AG04449 (cell line): ENCODE measurements around the gene MRTFA.

Source experiments
- CTCF ChIA-PET: fragments of 350-600 bp; formaldehyde crosslinking; extraction: SDS; loops from one replicate; lab custom pipeline; 2021; ENCODE audit warnings: antibody characterized with exemption; lab: Yijun Ruan, JAX
- POLR2A ChIA-PET: fragments of 400-600, 350-600 bp; formaldehyde crosslinking; extraction: SDS; loops from one replicate; lab custom pipeline; 2020; ENCODE audit warnings: antibody characterized with exemption, inconsistent platforms; lab: Yijun Ruan, JAX
- DNase-seq: peaks from one replicate; pipeline ENCODE4 v3.0.0-alpha.2; 2010; ENCODE audit warnings: low read depth, low spot score
- H3K4me3 ChIP-seq: 2 replicates; pipeline ENCODE4 v1.5.1; 2011; ENCODE audit warnings: low read depth, mild to moderate bottlenecking, control low read depth, low read length
- CTCF ChIP-seq: IDR thresholded peaks from one replicate; pipeline ENCODE4 v1.5.1; 2011; ENCODE audit warnings: mild to moderate bottlenecking, moderate library complexity, low read length, control low read depth, inconsistent platforms; ENCODE audit not compliant: insufficient read depth; ENCODE audit errors: missing control alignments

MRTFA gene

GRCh38 chr22:40472579-40472978 lies 163.9 kb downstream of the MRTFA start:
- H3K4me3 ChIP-seq: no peak overlapping the region
- POLR2A ChIA-PET: interaction anchor here (0.6 kb wide), 1 partner anchor 103 kb away, joined by 4 read pairs; no protein-coding TSS in a partner anchor
- no peak for DNase-seq
- no peak for TF ChIP-seq CTCF
- CTCF ChIA-PET: interaction anchor here (1.0 to 3.3 kb wide), 7 partner anchors 11 to 174 kb away, joined by 3 to 10 read pairs (median 6); no protein-coding TSS in a partner anchor

GRCh38 chr22:40472051-40472450 lies 164.5 kb downstream of the MRTFA start:
- no peak overlapping the region for H3K4me3 ChIP-seq
- TF ChIP-seq CTCF: no peak
- POLR2A ChIA-PET: no interaction called here
- CTCF ChIA-PET: interaction anchor here (0.9 to 3.3 kb wide), 8 partner anchors 12 to 174 kb away, joined by 3 to 10 read pairs (median 6); no protein-coding TSS in a partner anchor
- DNase-seq: no peak

- H3K4me3 ChIP-seq: no peak overlapping the region
- ChIA-PET POLR2A (no interaction called here), CTCF (interaction anchor here (6.2 kb wide), 1 partner anchor 33 kb away, joined by 29 read pairs; no protein-coding TSS in a partner anchor)
- TF ChIP-seq CTCF: no peak
- DNase-seq: no peak
These were observed 167.3 kb downstream of the MRTFA start for GRCh38 chr22:40469181-40469580.

DNA sequence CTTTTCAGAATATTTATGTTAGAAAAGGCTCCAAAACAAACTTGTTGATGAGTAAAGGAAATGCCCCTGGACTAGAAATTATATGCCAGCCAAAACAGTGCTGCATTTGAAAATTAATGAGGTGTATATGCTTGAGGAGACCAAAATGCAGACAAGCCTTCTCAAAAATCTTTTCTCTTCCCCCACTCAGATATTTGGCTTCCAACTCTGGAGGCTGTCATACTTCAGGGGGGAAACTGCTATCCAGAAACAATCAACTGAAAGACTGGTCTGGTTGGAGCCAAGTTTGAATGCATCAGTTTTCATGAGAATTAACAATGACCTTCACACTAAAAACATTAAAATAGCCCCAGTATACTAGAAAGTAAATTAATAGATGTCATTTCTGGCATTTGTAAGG lies 167.9 kb downstream of the MRTFA start:
- no peak for DNase-seq
- TF ChIP-seq CTCF: no peak
- CTCF ChIA-PET: interaction anchor here (1.1 to 6.2 kb wide), 3 partner anchors 11 to 56 kb away, joined by 4 to 29 read pairs (median 9); no protein-coding TSS in a partner anchor
- no peak overlapping the region for H3K4me3 ChIP-seq
- POLR2A ChIA-PET: interaction anchor here (0.6 kb wide), 1 partner anchor 195 kb away, joined by 5 read pairs; no protein-coding TSS in a partner anchor

DNA sequence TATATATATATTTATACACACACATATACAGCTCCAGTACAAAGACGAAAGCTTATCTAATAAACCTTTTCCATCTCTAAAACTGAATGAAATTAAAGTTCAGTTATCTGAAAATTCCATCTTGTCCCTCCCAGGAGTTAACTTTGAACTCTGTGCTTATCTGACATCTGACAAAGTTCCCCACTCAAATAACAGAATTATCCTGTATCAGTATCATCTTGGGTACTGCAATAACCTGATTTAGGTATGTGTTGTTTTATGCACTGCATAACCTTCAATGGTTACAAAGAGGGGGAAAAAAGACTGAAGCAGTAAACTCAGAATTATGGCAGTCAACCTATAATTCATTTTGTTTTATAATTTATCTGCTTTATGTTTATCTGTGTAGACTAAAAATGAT lies 169.5 kb downstream of the MRTFA start:
- DNase-seq: no peak
- CTCF ChIA-PET: interaction anchor here (1.0 to 6.2 kb wide), 4 partner anchors 9 to 30 kb away, joined by 5 to 29 read pairs (median 7); no protein-coding TSS in a partner anchor
- POLR2A ChIA-PET: interaction anchor here (1.0 kb wide), 1 partner anchor 170 kb away, joined by 3 read pairs; the partner anchor contains the start of gene MRTFA
- H3K4me3 ChIP-seq: no peak overlapping the region
- TF ChIP-seq CTCF: no peak

GRCh38 chr22:40463683-40464082 lies 172.8 kb downstream of the MRTFA start:
- ChIA-PET POLR2A (no interaction called here), CTCF (interaction anchor here (6.2 kb wide), 1 partner anchor 27 kb away, joined by 29 read pairs; no protein-coding TSS in a partner anchor)
- no peak for DNase-seq
- no peak for TF ChIP-seq CTCF
- no peak overlapping the region for H3K4me3 ChIP-seq
